PC-3 (cell line): ENCODE results near the gene KLK10.

Experiments used
- CTCF ChIP-seq: fragments of 300-600 bp; sonication (generic); conservative IDR thresholded peaks from 2 replicates; pipeline ENCODE4 v1.5.1; 2017; ENCODE audit warnings: antibody characterized with exemption, low read depth, mild to moderate bottlenecking, low read length
- EZH2phosphoT487 ChIP-seq: fragments of 300-600 bp; sonication (generic); IDR thresholded peaks from 2 replicates; pipeline ENCODE4 v1.6.1; 2018; ENCODE audit warnings: mild to moderate bottlenecking, antibody characterized with exemption, low read length, borderline replicate concordance

GRCh38 chr19:50978772-50979390, 40.6 kb downstream of the KLK10 start:
- TF ChIP-seq CTCF: no peak
- TF ChIP-seq EZH2phosphoT487: no peak
